GM19452 (cell line): ENCODE results near the gene SMOC1.

Source experiments
- ATAC-seq: cut with Tn5 transposase; IDR thresholded peaks from one replicate; pipeline ENCODE4 v1.9.1; 2021; ENCODE audit not compliant: unreplicated experiment

The SMOC1 gene, protein sequence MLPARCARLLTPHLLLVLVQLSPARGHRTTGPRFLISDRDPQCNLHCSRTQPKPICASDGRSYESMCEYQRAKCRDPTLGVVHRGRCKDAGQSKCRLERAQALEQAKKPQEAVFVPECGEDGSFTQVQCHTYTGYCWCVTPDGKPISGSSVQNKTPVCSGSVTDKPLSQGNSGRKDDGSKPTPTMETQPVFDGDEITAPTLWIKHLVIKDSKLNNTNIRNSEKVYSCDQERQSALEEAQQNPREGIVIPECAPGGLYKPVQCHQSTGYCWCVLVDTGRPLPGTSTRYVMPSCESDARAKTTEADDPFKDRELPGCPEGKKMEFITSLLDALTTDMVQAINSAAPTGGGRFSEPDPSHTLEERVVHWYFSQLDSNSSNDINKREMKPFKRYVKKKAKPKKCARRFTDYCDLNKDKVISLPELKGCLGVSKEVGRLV

DNA sequence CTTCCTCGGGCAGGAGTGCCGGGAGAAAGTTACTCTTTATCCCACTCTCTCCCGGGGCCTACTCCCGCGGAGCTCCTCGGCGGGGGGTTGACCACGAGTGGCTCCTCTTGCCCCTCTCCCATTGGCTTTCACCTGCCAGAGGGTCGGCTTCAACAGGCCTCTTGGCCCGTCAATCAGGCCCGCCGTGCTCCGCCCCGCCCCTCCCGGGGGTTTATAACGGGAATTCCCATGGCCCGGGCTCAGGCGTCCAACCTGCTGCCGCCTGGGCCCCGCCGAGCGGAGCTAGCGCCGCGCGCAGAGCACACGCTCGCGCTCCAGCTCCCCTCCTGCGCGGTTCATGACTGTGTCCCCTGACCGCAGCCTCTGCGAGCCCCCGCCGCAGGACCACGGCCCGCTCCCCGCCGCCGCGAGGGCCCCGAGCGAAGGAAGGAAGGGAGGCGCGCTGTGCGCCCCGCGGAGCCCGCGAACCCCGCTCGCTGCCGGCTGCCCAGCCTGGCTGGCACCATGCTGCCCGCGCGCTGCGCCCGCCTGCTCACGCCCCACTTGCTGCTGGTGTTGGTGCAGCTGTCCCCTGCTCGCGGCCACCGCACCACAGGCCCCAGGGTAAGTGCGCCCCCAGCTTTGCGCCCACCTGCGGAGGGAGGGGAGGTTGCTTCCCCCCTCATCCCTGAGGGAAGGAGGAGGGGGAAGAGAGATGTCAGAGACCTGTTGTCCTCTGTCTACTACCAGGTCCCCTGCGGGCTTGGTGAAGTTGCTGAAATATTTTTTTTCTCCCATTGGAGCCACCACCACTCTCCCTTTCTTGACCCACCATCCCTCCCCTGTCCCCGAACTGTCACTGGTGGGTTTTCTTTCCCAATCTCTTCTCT lies at the start of gene SMOC1:
Gene SMOC1, plus strand, starts transcription at position 242 of the 869 bp plus-strand sequence. Its CDS starts 263 bp downstream, at position 505.
- ATAC-seq = no peak

GRCh38 chr14:69838881-69839416 lies 40.3 kb upstream of the SMOC1 start:
- ATAC-seq = no peak

DNA sequence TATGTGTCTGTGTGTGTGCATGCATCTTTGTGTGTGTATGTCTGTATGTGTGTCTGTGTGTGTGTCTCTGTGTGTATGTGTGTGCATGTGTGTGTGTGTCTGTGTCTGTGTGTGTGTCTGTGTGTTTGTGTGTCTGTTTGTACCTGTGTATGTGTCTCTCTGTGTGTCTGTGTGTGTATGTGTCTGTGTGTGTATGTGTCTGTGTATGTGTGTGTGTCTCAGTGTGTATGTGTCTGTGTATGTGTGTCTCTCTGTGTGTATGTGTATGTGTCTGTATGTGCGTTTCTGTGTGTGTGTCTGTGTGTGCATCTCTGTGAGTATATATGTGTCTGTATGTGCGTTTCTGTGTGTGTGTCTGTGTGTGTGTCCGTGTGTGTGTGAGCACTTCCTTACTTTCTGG lies 39.6 kb upstream of the SMOC1 start:
- ATAC-seq = no peak

DNA sequence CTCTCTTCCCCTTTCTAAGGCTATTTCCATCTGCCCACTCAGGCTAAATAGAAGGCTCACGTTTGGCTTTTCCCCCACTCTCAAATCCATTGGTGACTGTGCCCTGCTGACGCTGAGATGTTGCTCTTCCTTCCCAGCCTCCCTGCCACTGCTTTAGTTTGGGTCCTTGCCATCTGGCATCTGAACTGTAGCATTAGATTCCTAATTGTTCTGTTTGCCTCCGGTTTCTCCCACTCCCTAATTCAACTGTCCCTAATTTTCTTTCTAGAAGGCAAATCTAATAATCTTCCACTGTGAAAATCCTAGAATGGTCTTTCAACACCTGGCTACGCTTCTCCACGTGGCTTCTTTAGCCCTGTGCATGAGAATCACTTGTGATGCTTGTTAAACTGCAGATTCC lies 37.6 kb upstream of the SMOC1 start:
- no peak for ATAC-seq

- ATAC-seq = no peak
These were observed 36.4 kb upstream of the SMOC1 start for GRCh38 chr14:69842686-69843420.

DNA sequence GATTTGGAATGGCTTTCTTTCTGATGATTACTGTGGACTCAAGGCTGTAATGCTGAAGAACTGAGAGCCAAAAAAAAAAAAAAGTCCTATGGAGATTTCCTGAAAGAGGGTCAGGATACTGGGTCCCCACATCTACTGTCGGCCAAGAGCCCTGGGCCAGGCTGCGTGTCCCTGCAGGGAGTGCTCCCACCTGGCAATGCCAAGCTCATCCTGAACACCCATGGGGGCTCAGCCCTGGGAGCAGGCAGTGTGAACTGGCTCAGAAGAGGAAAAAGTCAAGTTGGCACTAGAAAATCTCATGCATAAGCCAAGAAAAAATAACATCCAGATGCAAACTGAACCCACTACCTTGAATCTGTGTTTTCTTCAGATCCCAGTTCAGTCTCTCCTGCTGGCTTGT lies 35.0 kb upstream of the SMOC1 start:
- ATAC-seq = no peak

GRCh38 chr14:69845050-69845581 lies 34.1 kb upstream of the SMOC1 start:
- no peak for ATAC-seq

GRCh38 chr14:69845787-69846186 lies 33.4 kb upstream of the SMOC1 start:
- ATAC-seq = no peak

GRCh38 chr14:69848156-69848555 lies 31.1 kb upstream of the SMOC1 start:
- ATAC-seq = no peak

DNA sequence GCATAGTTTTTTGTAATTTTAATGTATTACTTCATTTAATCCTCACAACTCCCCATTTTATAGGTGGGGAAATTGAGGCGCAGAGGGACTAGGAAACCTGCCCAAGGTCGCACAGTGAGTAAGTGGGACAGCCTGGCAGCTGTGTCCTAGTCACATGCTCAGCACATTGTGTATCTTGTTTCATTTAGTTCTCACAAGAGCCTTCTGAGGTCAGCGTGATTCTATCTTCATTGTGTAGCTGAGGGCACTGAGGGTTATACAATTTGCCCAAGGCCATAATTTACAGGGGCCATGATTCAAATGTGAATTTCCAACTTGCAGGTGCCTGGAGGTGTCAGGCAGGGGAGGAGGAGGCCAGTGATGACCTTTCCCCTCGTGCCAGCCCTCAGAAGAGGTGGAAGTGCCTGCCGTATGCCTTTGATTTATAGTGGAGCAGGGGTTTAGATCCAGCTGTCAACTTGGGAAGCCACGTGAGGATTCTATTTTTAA lies 30.3 kb upstream of the SMOC1 start:
- no peak for ATAC-seq

DNA sequence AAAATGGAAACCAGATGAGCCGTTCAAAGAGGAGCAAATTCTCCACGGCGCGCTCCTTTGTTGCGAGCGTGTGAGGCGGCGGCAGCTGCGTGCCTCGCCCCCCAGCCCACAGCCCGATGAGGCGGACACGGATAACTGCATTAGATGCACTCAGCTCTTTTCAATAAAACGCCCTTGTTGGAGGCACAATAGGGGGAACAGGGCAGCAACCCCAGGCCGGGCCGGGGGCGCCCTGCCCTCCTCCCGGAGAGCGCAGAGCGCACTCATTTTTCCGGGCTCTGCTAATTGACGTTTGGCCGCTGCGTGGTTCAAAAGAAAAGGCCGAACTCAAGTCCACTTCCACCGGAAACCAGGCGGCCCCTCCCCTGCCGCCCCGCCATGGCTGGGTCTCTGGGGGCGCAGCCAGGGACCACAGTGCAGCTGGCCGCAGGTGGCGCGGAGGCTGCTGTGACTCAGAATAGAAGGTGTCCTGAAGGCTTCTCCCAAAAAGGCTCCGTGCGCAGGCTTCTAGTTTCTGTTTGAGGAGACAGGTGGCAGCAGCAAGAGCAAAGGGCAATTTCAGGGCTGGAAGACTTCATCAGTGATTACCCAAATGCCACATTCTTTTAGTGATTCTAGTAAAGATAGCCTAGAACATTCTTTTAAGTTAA lies 29.0 kb upstream of the SMOC1 start:
- ATAC-seq = no peak

DNA sequence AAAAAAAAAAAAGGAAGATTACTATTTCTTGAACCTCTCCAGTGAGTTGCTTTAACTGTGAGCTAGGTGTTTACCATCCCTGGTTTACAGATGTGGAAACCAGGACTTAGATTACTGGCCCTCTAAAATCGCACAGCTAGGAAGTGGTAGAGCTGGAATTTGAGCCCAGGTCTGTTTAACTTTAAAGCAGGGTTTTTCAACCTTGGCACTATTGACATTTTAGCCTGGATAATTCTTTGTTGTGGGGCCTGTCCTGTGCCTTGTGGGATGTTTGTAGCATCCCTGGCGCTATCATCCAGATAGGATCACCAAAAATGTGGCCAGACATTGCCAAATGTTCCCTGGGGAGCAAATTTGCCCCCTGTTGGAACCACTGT lies 28.5 kb upstream of the SMOC1 start:
- no peak for ATAC-seq

DNA sequence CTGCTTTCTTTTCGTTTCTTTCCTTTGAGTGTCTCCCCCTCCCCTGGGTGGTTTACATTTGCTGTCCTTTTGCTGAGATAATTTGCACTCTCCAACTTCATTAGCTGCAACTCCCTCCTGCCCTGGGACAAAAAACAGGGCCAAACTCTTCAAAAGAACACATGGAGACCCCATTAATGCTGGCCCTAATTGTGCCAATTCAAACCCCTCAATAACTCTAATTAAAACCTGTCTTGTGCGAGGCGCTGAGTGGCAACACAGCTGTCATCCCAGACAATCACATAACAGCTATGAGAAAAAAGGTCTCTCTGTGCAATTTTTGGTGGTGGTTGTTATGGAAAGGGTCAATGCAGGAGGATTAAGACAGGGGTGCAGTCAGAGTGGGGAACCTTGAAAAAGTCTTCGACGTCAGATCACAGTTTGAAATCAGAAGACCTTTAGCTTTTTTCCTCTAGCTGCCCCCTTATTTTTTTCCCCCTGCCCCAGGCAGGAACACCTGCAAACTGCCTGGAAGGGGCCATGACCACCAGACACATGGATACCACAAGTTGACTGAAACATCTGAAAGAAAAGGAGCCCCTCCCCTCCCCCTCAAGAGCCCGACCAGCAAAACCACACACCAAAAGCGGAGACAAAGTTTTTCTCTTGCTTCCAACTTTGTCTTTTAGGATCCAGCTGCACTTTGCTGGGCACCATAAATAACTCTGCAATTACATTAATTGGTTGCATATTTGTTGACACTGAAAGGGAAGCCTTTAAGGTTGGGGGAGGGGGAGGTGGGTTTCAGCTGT lies 26.5 kb upstream of the SMOC1 start:
- no peak for ATAC-seq

DNA sequence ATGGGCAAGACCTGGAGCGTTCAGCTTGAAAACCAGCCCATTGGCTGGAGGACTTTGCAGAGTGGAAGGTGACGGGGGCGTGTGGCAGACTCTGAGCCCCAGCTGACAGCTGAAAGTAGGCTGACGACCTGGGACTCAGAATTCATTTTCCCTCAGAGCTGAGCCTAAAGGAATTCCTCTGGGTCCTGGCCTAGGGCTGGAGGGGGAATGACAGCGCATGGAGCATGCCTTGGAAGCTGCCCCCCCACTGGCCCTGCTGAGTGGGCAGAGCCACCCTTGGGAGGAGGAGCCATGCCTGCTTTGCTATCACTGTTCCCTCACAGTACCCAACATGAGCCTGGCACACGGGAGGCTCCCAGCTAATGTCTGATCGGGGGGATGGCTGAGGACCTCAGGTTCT lies 25.4 kb upstream of the SMOC1 start:
- ATAC-seq = no peak

GRCh38 chr14:69854598-69854997 lies 24.6 kb upstream of the SMOC1 start:
- ATAC-seq = no peak

DNA sequence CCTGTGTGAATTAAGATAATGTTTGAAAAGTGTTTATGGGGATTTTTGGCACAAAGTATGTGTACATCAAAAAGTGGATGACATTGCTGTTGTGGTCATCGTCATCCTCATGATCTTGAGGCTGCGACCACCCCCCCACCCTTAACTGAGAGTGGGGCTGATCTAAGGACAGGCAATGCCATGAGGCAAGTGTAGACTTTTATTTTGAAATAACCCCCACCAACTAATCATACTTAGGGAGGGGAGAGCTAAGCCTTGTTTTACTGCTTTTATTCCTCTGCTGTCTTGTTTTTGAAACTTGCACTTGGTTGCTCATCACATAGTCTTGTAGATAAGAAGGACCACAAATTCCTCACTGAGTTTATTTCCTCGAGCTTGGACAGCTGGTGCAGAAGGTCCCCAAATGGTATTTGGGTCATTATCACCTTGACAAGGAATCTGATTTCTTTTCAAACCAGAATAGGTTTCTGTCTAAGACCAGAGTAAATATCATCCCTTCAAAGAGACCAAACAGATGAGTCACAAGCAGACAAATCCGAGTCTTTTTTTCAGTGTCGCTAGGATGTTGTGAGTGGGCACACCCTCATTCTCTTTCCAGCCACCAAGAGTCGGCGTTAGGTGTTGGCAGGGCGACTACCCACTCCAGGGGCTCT lies 23.9 kb upstream of the SMOC1 start:
- ATAC-seq = no peak

- ATAC-seq = no peak
These were observed 20.4 kb upstream of the SMOC1 start for GRCh38 chr14:69858801-69859200.

DNA sequence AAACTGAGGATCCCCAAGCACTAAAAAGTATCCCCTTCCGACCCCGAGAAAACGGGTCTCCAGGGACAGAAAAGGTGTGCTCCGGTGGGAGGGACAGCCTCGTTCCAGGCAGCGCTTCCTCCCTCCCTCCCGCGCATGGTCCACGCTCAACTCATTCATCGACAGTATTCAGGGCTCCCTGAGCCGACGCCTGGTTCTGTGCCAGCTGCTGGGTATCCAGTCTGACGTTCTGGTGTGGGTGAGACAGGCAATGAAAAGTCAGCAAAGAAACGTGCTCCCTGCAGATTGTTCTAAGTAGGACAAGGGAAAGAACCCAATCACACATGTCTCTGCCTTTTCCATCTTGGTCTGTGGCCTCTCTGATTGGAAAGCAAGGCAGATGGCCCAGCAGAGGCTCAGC lies 19.6 kb upstream of the SMOC1 start:
- no peak for ATAC-seq

DNA sequence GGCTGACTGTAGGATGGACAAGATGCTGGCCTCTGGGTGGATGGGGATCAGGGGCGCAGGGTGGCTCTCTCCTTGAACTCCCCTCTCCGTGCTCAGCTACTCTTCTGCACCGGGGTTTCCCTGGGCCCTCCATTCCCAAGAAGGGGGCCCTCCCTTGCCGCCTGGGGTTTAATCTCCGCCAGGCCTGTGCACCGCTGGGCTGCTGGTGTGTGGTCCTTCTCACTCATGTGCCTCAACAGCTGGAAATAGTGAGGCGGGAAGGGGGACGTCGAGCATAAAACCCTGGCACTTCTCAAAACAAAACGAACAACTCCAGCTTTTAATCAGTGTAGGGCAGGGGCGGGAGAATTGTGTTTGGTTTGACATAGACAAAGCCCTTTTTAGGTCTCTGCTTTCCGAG lies 19.0 kb upstream of the SMOC1 start:
- ATAC-seq = no peak
